Aorta (tissue), 5 donors: ENCODE results near the gene MEGF8. TPM values are rescaled to one million over a fixed set of nuclear protein-coding genes. Genes with fewer than 3 reads are reported as not detected.
A peak's percentile ranks its signal among the peaks of the same experiment; 100 is the strongest.

Experiments
- ATAC-seq: fragments of 200-7000 bp; cut with Tn5 transposase; one replicate; pipeline ENCODE4 v1.9.1; 2022; ENCODE audit warnings: moderate library complexity; ENCODE audit not compliant: low FRiP score
- DNase-seq, 2 donors: peaks; one replicate each; pipeline ENCODE4 v3.0.0-alpha.2; 2020
- H3K27ac ChIP-seq, 2 donors: one replicate each; pipeline ENCODE4 v1.5.1; 2013; ENCODE audit warnings: low read length in 2 of 2, mild to moderate bottlenecking in 2 of 2, moderate library complexity in 2 of 2, control low read depth in 1 of 2, inconsistent platforms in 1 of 2, low read depth in 1 of 2
- H3K27me3 ChIP-seq, 2 donors: one replicate each; pipeline ENCODE4 v1.6.1; 2013; ENCODE audit warnings: control low read depth in 1 of 2, low read length in 1 of 2, mild to moderate bottlenecking in 1 of 2, moderate library complexity in 1 of 2; ENCODE audit not compliant: insufficient read depth in 2 of 2, control insufficient read depth in 1 of 2
- H3K36me3 ChIP-seq, 2 donors: one replicate each; pipeline ENCODE4 v1.6.1; 2013; ENCODE audit warnings: control low read depth in 1 of 2, low read length in 1 of 2, mild to moderate bottlenecking in 1 of 2; ENCODE audit not compliant: insufficient read depth in 2 of 2, control insufficient read depth in 1 of 2
- H3K4me1 ChIP-seq, 2 donors: one replicate each; pipeline ENCODE4 v1.6.1; 2013; ENCODE audit warnings: low read length in 2 of 2, control low read depth in 1 of 2, mild to moderate bottlenecking in 1 of 2, moderate library complexity in 1 of 2; ENCODE audit not compliant: insufficient read depth in 2 of 2, control insufficient read depth in 1 of 2
- H3K4me3 ChIP-seq, 2 donors: one replicate each; pipeline ENCODE4 v1.5.1; 2013; ENCODE audit warnings: low read length in 2 of 2, control low read depth in 1 of 2, mild to moderate bottlenecking in 1 of 2
- H3K9me3 ChIP-seq: one replicate; pipeline ENCODE4 v1.6.1; 2013; ENCODE audit warnings: mild to moderate bottlenecking, low read length; ENCODE audit not compliant: control insufficient read depth
- WGBS, 2 donors: extraction: QIAGEN DNeasy Blood & Tissue Kit; methylation state at CpG; one replicate each; pipeline ENCODE4 v1.1.7; 2013; 5-methylcytosine and 5-hydroxymethylcytosine counted together
- intact Hi-C, 2 donors: fragments of 100-400 bp; cut with DNase I; formaldehyde crosslinking; loops; one replicate each; pipeline versions ENCODE4 v1.14.2 to v1.15.0; 2022
- polyA plus RNA-seq, 2 donors: library from polyadenylated mRNA; stranded (reverse); fragments of 200-250 nt; gene quantifications; one replicate each; pipeline ENCODE4 v1.2.3, GENCODE V29; 2013
- total RNA-seq, 2 donors: library from RNA; stranded (reverse); fragmentation: NEBNext Ultra II Directional; extraction: Animal tissue kit (Norgen Biotek cat#: 25700); gene quantifications; one replicate each; pipeline ENCODE4 v1.2.1, GENCODE V29; 2021
- donor health status: healthy with polysubstance abuse.
- donor health status: Bipolar disorder and iron deficiency.
- donor health status: DM: no; HTN: no; CAD: no.
- donor health status: DM: no; HTN: no; CAD: no.
- donor health status: DM: yes; HTN: yes; CAD: no.

The MEGF8 gene
- total and polyA plus RNA-seq, 4 donors = 5.9 to 26.4 (median 12.3) TPM

DNA sequence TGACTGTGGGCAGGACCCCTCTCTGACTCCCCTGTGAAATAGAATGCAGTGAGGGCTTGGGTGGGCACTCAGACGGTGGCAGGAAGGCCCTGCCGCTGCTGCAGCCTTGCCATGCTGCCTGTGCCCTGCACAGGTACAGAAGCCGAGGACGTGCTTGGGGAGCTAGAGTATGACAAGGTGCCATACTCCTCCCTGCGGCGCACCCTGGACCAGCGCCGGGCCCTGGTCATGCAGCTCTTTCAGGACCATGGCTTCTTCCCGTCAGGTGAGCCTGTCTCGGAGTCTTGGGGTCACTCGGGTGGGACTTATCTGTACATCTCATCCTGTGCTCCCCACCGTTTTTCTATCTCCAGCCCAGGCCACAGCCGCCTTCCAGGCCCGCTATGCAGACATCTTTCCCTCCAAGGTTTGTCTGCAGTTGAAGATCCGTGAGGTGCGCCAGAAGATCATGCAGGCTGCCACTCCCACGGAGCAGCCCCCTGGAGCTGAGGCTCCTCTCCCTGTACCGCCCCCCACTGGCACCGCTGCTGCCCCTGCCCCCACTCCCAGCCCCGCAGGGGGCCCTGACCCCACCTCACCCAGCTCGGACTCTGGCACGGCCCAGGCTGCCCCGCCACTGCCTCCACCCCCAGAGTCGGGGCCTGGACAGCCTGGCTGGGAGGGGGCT lies 30.8 kb upstream of the MEGF8 start:
- WGBS, 2 donors = 72 to 79% methylated on average over 21 to 24 of the region's 24 CpGs
- Histone ChIP-seq H3K4me1 (no peaks in the 10 kb centered on the region), H3K36me3 (peaks cover 0 to 9% of the 10 kb centered on the region in 2 donors), H3K27ac (no peak overlapping the region), H3K9me3 (no peaks in the 10 kb centered on the region), H3K4me3 (no peak overlapping the region), H3K27me3 (no peaks in the 10 kb centered on the region)
- ATAC-seq (no peak), DNase-seq (peak in 1 of 2 donors; percentile 52)
- intact Hi-C loops = loop anchor here in 1 of 2 donors (5.0 kb wide), 1 partner anchor 47 kb away; no protein-coding TSS in a partner anchor

DNA sequence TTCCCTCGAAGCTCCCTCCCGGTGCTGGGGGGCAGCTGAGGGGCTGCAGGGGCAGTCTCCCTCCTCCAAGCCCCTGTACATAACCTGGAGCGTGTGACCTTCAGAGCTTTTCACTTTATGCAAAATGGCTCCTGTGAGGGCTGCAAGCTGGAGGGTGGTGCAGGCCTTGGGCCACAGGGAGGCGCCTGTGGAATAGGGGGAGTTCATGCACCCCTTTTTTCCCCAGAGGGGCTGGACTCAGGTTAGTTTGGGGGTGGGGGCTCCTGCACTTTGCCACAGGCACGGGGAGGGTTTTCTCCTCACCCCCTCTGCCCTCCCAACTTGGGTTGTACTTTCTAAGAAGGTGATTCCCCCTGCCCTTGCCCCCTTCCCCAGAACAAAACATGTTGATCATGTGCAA lies 30.1 kb upstream of the MEGF8 start:
- DNase-seq (no peak), ATAC-seq (no peak)
- Histone ChIP-seq H3K27me3 (no peaks in the 10 kb centered on the region), H3K9me3 (no peaks in the 10 kb centered on the region), H3K27ac (no peak overlapping the region), H3K36me3 (peaks cover 0 to 5% of the 10 kb centered on the region in 2 donors), H3K4me3 (no peak overlapping the region), H3K4me1 (no peaks in the 10 kb centered on the region)
- intact Hi-C loops = loop anchor here in 1 of 2 donors (5.0 kb wide), 1 partner anchor 48 kb away; no protein-coding TSS in a partner anchor
- WGBS, 2 donors = 68 to 72% methylated on average over 5 of the region's 5 CpGs

DNA sequence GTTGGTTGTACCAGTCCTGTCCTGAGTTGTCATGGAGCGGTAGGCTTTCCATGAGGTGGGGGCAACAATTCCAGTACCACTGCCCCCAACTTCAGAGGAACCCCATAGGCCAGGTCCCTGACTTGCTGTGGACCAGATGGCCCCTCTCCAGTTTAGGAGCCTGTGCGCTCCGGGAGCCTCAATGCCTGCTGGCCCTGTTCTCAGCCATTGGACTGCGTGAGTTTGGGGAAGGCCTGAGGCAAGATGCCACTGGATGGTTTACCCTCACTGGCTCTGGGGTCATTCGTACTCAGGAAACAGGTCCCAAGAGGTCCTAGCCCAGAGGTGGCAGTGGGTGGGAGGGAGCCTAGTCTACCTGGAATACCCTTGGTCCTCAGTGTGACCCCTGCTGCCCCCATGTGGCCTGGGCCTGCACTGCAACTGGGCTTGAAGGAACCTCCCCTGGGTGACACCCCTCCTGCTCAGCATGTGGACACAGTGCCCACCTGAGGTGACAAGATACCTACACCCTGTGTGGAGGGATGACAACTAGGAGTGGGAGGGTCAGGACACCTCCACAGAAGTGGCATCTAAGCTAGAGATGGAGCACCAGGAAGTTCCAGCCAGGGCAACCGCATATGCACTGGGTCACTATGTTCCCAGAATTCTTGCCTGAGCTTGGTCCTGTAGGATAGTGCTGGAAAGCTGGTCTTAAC lies 29.5 kb upstream of the MEGF8 start:
- Histone ChIP-seq H3K9me3 (no peaks in the 10 kb centered on the region), H3K27me3 (no peaks in the 10 kb centered on the region), H3K4me3 (no peak overlapping the region), H3K27ac (no peak overlapping the region), H3K4me1 (no peaks in the 10 kb centered on the region), H3K36me3 (peaks cover 0 to 2% of the 10 kb centered on the region in 2 donors)
- intact Hi-C loops = loop anchor here in 1 of 2 donors (5.0 kb wide), 1 partner anchor 49 kb away; no protein-coding TSS in a partner anchor
- WGBS, 2 donors = 65% methylated on average over 6 of the region's 6 CpGs
- ATAC-seq (peak; percentile 82), DNase-seq (peak; percentile 84 to 96)

DNA sequence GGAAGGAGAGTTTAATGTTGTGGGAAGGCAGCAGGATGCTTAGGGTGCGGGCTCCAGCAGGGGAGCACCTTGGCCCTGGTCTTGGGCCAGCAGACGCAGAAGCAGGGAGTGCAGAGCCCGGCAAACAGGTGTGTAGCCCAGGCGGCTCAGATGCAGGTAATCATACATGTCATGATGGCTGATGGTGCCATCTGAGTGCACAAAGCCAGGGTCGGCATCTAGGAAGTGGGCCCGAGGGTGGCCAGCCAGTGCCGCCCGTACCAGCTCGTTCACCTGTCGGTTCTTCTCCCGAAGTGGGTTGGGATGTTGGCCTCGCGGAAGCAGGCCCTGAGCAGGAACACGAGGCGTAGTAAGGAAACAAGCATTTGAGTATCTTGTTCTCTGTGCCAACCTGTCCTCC lies 28.4 kb upstream of the MEGF8 start:
- no peak for DNase-seq
- ATAC-seq = no peak
- no peaks in the 10 kb centered on the region for H3K27me3 ChIP-seq
- no peaks in the 10 kb centered on the region for H3K4me1 ChIP-seq
- WGBS, 2 donors = 87 to 88% methylated on average over 15 of the region's 15 CpGs
- no peaks in the 10 kb centered on the region for H3K36me3 ChIP-seq
- intact Hi-C loops = loop anchor here in 1 of 2 donors (5.0 kb wide), 1 partner anchor 50 kb away; no protein-coding TSS in a partner anchor
- H3K27ac ChIP-seq = no peak overlapping the region
- no peaks in the 10 kb centered on the region for H3K9me3 ChIP-seq
- no peak overlapping the region for H3K4me3 ChIP-seq

DNA sequence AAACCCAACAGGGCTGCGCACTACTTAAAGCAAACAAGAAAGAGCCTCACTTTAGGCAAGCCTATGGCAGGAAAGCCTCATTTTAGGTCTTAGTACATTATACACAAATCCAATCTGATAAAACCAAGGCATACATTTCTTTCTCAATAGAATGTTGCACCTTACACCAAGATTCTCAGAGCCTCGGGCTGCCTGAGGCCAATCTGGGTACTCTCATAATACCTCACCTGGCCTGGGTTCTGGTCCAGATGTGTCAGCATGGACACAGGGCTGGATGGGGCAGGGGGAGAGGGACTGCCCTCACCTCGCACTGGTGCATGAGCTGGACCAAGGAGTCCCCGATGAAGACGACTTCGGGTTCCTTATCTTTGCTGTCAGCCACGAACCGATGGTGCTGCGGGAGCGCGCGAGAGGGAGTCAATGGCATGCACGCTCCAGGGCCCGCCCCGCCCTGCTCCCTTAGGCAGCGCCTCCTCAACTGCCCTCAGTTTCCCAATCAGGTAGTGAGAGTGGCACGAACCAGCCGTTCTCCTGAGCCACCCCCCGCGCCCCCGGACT lies 23.7 kb upstream of the MEGF8 start, which contains the start of gene PRR19:
Gene PRR19 (plus strand): TSS at position 487 of the 558 bp plus-strand sequence. CDS start 7,453 bp downstream, outside the sequence.
- intact Hi-C loops = no loop called here
- H3K27me3 ChIP-seq = no peaks in the 10 kb centered on the region
- WGBS, 2 donors = 7% methylated on average over 17 to 21 of the region's 21 CpGs
- DNase-seq (peak in 1 of 2 donors; percentile 45), ATAC-seq (no peak)
- H3K4me1 ChIP-seq = no peaks in the 10 kb centered on the region
- H3K27ac ChIP-seq = no peak within 1 kb of the TSS
- H3K4me3 ChIP-seq = peak within 1 kb of the TSS in 1 of 2 donors; percentile 12
- H3K9me3 ChIP-seq = no peaks in the 10 kb centered on the region
- H3K36me3 ChIP-seq = no peaks in the 10 kb centered on the region

DNA sequence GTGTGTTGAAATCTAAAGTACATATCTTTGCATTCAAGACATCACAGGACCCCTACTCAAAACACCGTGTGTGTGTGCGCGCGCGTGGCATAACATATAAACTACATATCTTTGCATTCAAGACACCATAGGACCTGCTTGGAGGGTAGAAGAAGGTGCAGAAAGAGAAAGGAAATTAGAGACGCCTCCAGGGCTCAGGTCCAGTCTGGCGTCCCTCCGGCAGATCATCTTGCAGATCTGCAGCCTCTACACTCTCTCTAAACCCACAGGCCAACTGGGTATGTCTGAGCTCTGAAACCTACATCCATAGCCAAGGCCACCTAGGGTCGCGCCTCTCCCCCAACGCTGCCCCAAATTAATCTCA lies 22.4 kb upstream of the MEGF8 start:
- ATAC-seq (no peak), DNase-seq (no peak)
- no peak overlapping the region for H3K27ac ChIP-seq
- H3K4me1 ChIP-seq = no peaks in the 10 kb centered on the region
- H3K36me3 ChIP-seq = no peaks in the 10 kb centered on the region
- no peaks in the 10 kb centered on the region for H3K9me3 ChIP-seq
- intact Hi-C loops = no loop called here
- H3K4me3 ChIP-seq = no peak overlapping the region
- WGBS, 2 donors = 62 to 67% methylated on average over 11 of the region's 11 CpGs
- H3K27me3 ChIP-seq = no peaks in the 10 kb centered on the region

DNA sequence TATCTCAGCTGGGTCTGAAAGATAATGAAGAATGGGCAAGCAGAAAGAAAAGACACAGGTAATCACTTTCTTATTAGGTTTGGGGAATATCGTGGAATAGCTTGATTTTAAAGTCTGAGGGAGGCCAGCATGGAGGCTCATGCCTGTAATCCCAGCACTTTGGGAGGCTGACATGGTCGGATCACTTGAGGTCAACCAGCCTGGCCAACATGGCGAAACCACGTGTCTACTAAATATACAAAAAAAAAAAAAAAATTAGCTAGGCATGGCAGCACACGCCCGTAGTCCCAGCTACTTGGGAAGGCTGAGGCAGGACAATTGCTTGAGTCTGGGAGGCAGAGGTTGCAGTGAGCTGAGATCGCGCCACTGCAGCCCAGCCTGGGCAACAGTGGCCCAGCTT lies 21.6 kb upstream of the MEGF8 start:
- H3K9me3 ChIP-seq = no peaks in the 10 kb centered on the region
- intact Hi-C loops = no loop called here
- WGBS, 2 donors = 74 to 82% methylated on average over 8 of the region's 8 CpGs
- no peak overlapping the region for H3K27ac ChIP-seq
- ATAC-seq = no peak
- DNase-seq = no peak
- H3K4me1 ChIP-seq = no peaks in the 10 kb centered on the region
- H3K27me3 ChIP-seq = no peaks in the 10 kb centered on the region
- no peak overlapping the region for H3K4me3 ChIP-seq
- no peaks in the 10 kb centered on the region for H3K36me3 ChIP-seq

DNA sequence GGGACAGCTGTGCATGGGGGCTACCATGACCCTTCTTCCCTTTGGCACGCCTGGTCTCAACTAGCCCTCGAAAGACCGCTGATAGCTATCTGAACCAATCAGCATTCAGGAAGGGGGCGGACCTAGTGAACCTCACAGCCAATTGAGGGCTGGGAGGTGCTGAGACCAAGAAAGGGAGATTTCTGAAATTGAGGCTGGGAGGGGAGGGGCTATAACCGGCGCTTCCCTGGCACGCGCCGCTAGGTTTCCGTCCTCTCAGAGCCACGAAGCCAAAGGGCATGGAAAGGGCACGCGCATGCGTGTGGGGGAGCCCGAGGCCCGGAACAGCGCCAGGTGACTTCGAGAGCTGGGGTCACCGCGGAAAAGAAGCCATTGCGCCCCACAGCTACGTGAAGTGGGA lies 18.8 kb upstream of the MEGF8 start:
- ATAC-seq (no peak), DNase-seq (no peak)
- intact Hi-C loops = no loop called here
- no peaks in the 10 kb centered on the region for H3K27me3 ChIP-seq
- 85 to 88% methylated on average over 22 of the region's 22 CpGs for WGBS, 2 donors
- H3K9me3 ChIP-seq = no peaks in the 10 kb centered on the region
- H3K36me3 ChIP-seq = no peaks in the 10 kb centered on the region
- no peak overlapping the region for H3K4me3 ChIP-seq
- no peaks in the 10 kb centered on the region for H3K4me1 ChIP-seq
- H3K27ac ChIP-seq = no peak overlapping the region
